ENCODE data around the gene TTC22. TPM values are rescaled to one million over a fixed set of nuclear protein-coding genes. Genes with fewer than 3 reads are reported as not detected.

Gene TTC22
- total RNA-seq, 1 experiment from 2014 or later = 0.59 TPM

- Mint-ChIP-seq H3K9me3 (no peaks in the 10 kb centered on the region), H3K27me3 (ENCODE audit: low read depth) (peaks cover 40% of the 10 kb centered on the region), H3K4me3 (no peak overlapping the region), H3K4me1 (peaks cover 45 to 46% of the 10 kb centered on the region in 2 experiments), H3K36me3 (ENCODE audit: insufficient read depth in 1 of 3, low read depth in 3 of 3) (no peaks in the 10 kb centered on the region), H3K27ac (no peak overlapping the region)
- H3K14ac ChIP-seq (ENCODE audit: insufficient read depth, low read length) = no peak overlapping the region
- H3K56ac ChIP-seq (ENCODE audit: insufficient read length, low read depth, low read length) = no peak overlapping the region
- H3K23me2 ChIP-seq (ENCODE audit: insufficient read length, low read depth, low read length, poor library complexity, severe bottlenecking) = no peaks in the 10 kb centered on the region
- H3K4me2 ChIP-seq (ENCODE audit: insufficient read depth, insufficient read length, low read length) = no peak overlapping the region
- no peaks in the 10 kb centered on the region for H3K79me2 ChIP-seq (ENCODE audit: insufficient read depth, low read length)
- H4K5ac ChIP-seq (ENCODE audit: insufficient read length, low read depth, low read length) = no peak overlapping the region
- H3K27me3 ChIP-seq (ENCODE audit: insufficient read depth, low read length) = no peaks in the 10 kb centered on the region
- H3K9ac ChIP-seq (ENCODE audit: extremely low read depth, insufficient read length, low read length) = no peak overlapping the region
- H4K20me1 ChIP-seq (ENCODE audit: control insufficient read depth, insufficient read depth, insufficient read length) = no peaks in the 10 kb centered on the region
- no peak for TF ChIP-seq CTCF (conservative IDR thresholded peaks at IDR 0.05)
- no peak overlapping the region for H3K27ac ChIP-seq (ENCODE audit: insufficient read length, low read depth, low read length)
- H4K91ac ChIP-seq (ENCODE audit: insufficient read length, low read depth, low read length) = no peak overlapping the region
- no peak overlapping the region for H2AFZ ChIP-seq (ENCODE audit: low read length)
- H2BK5ac ChIP-seq (ENCODE audit: insufficient read length, low read length) = no peak overlapping the region
- no peaks in the 10 kb centered on the region for H3K79me1 ChIP-seq (ENCODE audit: insufficient read depth, low read depth, low read length, poor library complexity, severe bottlenecking)
- H2BK15ac ChIP-seq (ENCODE audit: low read depth, low read length) = no peak overlapping the region
- H4K8ac ChIP-seq (replicated peaks; ENCODE audit: insufficient read length, low read depth, low read length) = no peak overlapping the region
- no peak overlapping the region for H3K23ac ChIP-seq (ENCODE audit: insufficient read length, low read depth, low read length)
- H3K18ac ChIP-seq (ENCODE audit: insufficient read length, low read depth, low read length) = no peak overlapping the region
- DNase-seq = peak; percentile 24
- H3K9me3 ChIP-seq (ENCODE audit: control insufficient read depth, low read depth, low read length) = no peaks in the 10 kb centered on the region
- no peak overlapping the region for H3T11ph ChIP-seq (ENCODE audit: low read length)
- H3K4me1 ChIP-seq (ENCODE audit: insufficient read depth, low read length) = peaks cover 6% of the 10 kb centered on the region; the same call in 1 of the 2 replicates
- H3K4ac ChIP-seq (ENCODE audit: low read depth, low read length) = no peak overlapping the region
- no CpG with 5 or more reads among the region's 18 CpGs for WGBS (ENCODE audit: extremely low coverage, insufficient read length, low lambda C conversion rate)
- no peak overlapping the region for H2BK12ac ChIP-seq (ENCODE audit: insufficient read length, low read depth, low read length)
- H2AK5ac ChIP-seq (ENCODE audit: insufficient read length, low read length) = no peak overlapping the region
- H2BK20ac ChIP-seq (ENCODE audit: low read depth, low read length, poor library complexity, severe bottlenecking) = no peak overlapping the region
- no peak overlapping the region for H2BK120ac ChIP-seq (ENCODE audit: low read depth, low read length, poor library complexity, severe bottlenecking)
These were observed 10.9 kb upstream of the TTC22 start for GRCh38 chr1:54811739-54812655.
